ENCODE data around the gene NR6A1. TPM values are rescaled to one million over a fixed set of nuclear protein-coding genes. Genes with fewer than 3 reads are reported as not detected.

NR6A1 gene
- total and polyA plus RNA-seq, 9 donors: 0.41 to 0.93 (median 0.62) TPM

DNA sequence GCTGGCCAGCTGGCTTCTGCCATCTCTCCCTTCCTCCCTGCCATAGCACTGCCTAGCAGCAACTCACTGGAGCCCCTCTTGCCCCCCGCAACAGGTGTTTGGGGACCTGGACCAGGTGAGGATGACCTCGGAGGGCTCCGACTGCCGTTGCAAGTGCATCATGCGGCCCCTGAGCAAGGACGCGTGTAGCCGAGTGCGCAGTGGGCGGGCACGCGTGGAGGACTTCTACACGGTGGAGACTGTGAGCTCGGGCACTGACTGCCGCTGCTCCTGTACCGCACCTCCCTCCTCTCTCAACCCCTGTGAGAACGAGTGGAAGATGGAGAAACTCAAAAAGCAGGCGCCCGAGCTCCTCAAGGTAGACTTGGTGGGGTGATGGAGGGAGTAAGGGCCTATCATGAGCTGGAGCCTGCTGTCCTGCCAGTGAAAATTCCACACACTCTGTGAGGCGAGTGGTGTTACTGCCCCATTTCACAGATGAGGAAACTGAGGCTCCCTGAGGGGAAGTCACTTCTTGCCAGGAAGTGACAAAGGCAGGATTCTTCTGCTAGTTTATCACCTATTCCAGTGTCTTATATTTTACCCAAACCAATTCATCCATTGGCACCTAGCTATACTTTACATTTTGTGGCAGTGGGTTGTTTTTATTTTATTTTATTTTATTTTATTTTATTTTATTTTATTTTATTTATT, 15.9 kb upstream of the NR6A1 start:
- DNase-seq: no peak
- H3K9me3 ChIP-seq (replicated peaks; ENCODE audit: control insufficient read depth, low read depth, low read length): no peaks in the 10 kb centered on the region
- no peaks in the 10 kb centered on the region for H3K27me3 ChIP-seq (ENCODE audit: control insufficient read depth, insufficient read depth, low read length)
- no peak overlapping the region for H3K4me3 ChIP-seq (ENCODE audit: low read length)
- H3K36me3 ChIP-seq (ENCODE audit: control insufficient read depth, insufficient read depth, low read length): peaks cover 43% of the 10 kb centered on the region
- H3K4me1 ChIP-seq (ENCODE audit: control insufficient read depth, insufficient read depth, low read length): peaks cover 25% of the 10 kb centered on the region
- 96% methylated on average over 8 of the region's 20 CpGs for WGBS (ENCODE audit: insufficient coverage)
- H3K27ac ChIP-seq (ENCODE audit: low read length): no peak overlapping the region

DNA sequence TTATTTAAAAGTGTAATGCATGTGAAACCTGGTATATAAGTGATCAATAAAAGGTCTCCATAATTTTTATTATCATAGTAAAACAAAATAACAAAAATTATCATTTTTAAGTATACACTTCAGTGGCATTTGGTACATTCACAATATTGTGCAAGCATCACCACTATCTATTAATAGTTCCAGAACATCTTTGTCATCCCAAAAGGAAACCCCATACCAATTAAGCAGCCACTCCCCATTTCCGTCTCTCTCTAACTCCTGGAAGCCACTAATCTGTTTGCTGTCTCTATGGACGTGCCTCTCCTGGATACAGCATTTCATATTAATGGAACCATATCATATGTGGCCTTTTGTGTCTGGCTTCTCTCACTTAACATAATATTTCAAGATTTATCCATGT, 13.4 kb upstream of the NR6A1 start:
- peak; percentile 79 for DNase-seq
- peaks cover 38% of the 10 kb centered on the region for H3K4me1 ChIP-seq (ENCODE audit: control insufficient read depth, insufficient read depth, low read length)
- WGBS (ENCODE audit: insufficient coverage): 14% methylated on average over 1 of the region's 2 CpGs
- peak overlapping the region; percentile 47 for H3K27ac ChIP-seq (ENCODE audit: low read length)
- H3K36me3 ChIP-seq (ENCODE audit: control insufficient read depth, insufficient read depth, low read length): peaks cover 31% of the 10 kb centered on the region
- H3K4me3 ChIP-seq (ENCODE audit: low read length): no peak overlapping the region
- H3K27me3 ChIP-seq (ENCODE audit: control insufficient read depth, insufficient read depth, low read length): no peaks in the 10 kb centered on the region
- no peaks in the 10 kb centered on the region for H3K9me3 ChIP-seq (replicated peaks; ENCODE audit: control insufficient read depth, low read depth, low read length)

DNA sequence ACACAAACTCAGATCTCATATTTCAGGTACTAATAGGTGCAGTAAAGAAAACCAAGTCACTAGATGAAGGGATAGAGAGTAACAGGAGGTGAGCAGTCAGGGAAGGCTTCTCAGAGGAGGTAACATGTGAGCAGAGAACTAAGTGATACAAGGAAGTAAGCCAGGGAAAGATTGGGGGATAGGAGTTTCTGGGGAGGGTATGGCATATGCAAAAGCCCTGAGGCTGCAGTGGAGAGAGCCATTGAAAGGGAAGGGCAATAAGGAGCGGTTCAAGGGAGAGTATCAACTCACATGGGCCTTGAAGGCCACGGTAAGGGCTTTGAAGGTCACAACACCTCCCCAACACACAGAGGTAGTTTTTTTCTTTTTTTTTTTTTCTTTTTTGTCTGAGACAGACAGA, 12.7 kb upstream of the NR6A1 start:
- H3K27me3 ChIP-seq (ENCODE audit: control insufficient read depth, insufficient read depth, low read length): no peaks in the 10 kb centered on the region
- H3K9me3 ChIP-seq (replicated peaks; ENCODE audit: control insufficient read depth, low read depth, low read length): no peaks in the 10 kb centered on the region
- DNase-seq: no peak
- H3K4me3 ChIP-seq (ENCODE audit: low read length): no peak overlapping the region
- H3K27ac ChIP-seq (ENCODE audit: low read length): peak overlapping the region; percentile 71
- peaks cover 25% of the 10 kb centered on the region for H3K36me3 ChIP-seq (ENCODE audit: control insufficient read depth, insufficient read depth, low read length)
- WGBS (ENCODE audit: insufficient coverage): no CpG with 5 or more reads among the region's 2 CpGs
- peaks cover 44% of the 10 kb centered on the region for H3K4me1 ChIP-seq (ENCODE audit: control insufficient read depth, insufficient read depth, low read length)

DNA sequence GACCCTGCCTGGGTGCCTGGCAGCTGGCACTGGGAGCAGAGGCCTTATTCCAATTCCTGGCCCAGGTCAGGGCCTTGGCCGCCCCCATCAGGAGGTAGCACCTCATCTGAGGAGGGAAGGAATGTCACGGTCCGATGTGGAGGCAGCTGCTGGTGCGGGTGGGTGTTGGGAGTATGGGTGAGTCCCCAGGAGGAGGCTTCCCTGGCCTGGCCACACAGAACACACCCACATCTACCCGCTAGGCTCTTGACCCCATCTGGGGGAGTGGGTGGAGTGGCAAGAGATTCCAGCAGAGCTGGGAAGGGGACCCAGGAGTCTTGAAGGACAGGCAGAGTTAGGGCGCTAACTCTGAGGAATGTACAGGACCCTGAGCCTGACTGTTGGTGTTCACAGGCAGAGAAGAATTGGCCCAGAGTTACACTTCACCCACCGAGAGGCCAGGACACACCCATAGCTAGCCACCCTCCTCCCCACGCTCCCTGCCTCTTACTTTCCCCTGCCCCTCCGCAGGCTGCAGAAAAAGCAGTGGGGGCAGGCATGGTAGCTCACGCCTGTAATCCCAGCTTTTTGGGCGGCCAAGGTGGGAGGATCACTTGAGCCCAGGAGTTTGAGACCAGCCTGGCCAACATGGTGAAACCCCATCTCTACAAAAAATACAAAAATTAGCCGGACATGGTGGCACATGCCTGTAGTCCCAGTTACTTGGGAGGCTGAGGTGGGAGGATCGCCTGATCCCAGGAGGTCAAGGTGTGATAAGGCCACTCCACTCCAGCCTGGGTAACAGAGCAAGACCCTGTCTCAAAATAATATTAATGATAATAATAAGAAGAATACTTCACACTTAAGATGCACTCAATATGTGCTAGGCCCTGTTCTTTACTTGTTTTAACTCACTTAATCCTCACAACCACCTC, 11.8 kb upstream of the NR6A1 start:
- Histone ChIP-seq H3K9me3 (replicated peaks; ENCODE audit: control insufficient read depth, low read depth, low read length) (no peaks in the 10 kb centered on the region), H3K36me3 (ENCODE audit: control insufficient read depth, insufficient read depth, low read length) (peaks cover 19% of the 10 kb centered on the region), H3K27ac (ENCODE audit: low read length) (peak overlapping the region; percentile 69), H3K27me3 (ENCODE audit: control insufficient read depth, insufficient read depth, low read length) (no peaks in the 10 kb centered on the region), H3K4me1 (ENCODE audit: control insufficient read depth, insufficient read depth, low read length) (peaks cover 51% of the 10 kb centered on the region), H3K4me3 (ENCODE audit: low read length) (no peak overlapping the region)
- DNase-seq: no peak
- 51% methylated on average over 5 of the region's 13 CpGs for WGBS (ENCODE audit: insufficient coverage)

DNA sequence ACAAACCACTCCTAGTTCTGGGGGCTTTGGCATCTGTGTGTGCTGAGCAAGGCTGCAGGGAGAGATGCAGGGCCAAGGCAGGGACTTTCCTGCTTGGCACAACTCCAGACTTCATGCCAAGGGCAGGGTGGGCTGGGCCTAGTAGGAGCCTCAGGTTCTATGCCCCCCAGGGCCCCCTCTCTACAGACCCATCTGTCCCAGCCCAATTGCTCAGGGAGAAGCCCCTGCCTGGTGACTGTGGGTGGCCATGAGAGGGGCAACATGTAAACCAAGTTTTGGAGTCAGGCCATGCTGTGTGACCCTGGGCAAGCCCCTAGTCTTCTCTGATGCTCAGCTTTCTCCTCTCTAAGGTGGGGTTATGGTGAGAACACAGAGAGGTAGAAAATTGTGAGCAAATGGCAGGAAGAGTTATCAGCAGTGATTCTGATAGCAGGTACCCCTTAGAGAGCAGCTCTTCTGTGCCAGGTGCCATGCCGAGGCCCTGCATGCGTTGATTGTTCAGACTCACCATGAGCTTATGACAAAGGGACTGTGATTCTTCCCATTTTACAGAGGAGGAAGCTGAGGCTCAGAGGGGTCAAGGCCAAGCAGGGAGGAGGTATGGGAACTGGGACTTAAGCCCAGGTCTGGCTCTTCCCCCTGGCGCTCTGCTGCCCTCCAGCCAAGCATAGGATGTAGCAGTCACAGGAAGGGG, 11.0 kb upstream of the NR6A1 start:
- Histone ChIP-seq H3K27me3 (ENCODE audit: control insufficient read depth, insufficient read depth, low read length) (peaks cover 3% of the 10 kb centered on the region), H3K36me3 (ENCODE audit: control insufficient read depth, insufficient read depth, low read length) (peaks cover 12% of the 10 kb centered on the region), H3K4me1 (ENCODE audit: control insufficient read depth, insufficient read depth, low read length) (peaks cover 55% of the 10 kb centered on the region), H3K9me3 (replicated peaks; ENCODE audit: control insufficient read depth, low read depth, low read length) (no peaks in the 10 kb centered on the region), H3K27ac (ENCODE audit: low read length) (peak overlapping the region; percentile 69), H3K4me3 (ENCODE audit: low read length) (no peak overlapping the region)
- 88% methylated on average over 3 of the region's 3 CpGs for WGBS (ENCODE audit: insufficient coverage)
- DNase-seq: no peak

DNA sequence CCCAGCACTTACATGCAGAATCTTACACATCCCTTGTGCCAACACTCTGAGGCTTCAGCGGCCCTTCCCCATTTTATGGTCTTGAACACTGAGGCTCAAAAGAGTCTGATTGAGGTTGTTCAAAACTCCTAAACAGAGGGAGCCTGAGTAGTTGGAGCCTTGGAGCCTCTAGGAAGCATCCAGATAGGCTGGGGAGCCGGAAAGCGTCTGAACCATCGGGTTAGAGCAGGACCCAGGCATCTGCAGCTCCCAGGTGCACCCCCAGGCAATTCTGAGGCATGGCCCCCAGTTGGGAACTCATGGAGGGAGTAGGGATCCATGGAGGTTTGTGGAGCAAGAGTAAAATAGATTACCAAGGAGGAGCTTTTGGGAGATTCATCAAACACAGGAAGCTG, 9.6 kb upstream of the NR6A1 start:
- H3K4me3 ChIP-seq (ENCODE audit: low read length): no peak overlapping the region
- peaks cover 3% of the 10 kb centered on the region for H3K36me3 ChIP-seq (ENCODE audit: control insufficient read depth, insufficient read depth, low read length)
- no peak overlapping the region for H3K27ac ChIP-seq (ENCODE audit: low read length)
- no peaks in the 10 kb centered on the region for H3K9me3 ChIP-seq (replicated peaks; ENCODE audit: control insufficient read depth, low read depth, low read length)
- 80% methylated on average over 4 of the region's 4 CpGs for WGBS (ENCODE audit: insufficient coverage)
- DNase-seq: no peak
- peaks cover 65% of the 10 kb centered on the region for H3K4me1 ChIP-seq (ENCODE audit: control insufficient read depth, insufficient read depth, low read length)
- H3K27me3 ChIP-seq (ENCODE audit: control insufficient read depth, insufficient read depth, low read length): peaks cover 7% of the 10 kb centered on the region

DNA sequence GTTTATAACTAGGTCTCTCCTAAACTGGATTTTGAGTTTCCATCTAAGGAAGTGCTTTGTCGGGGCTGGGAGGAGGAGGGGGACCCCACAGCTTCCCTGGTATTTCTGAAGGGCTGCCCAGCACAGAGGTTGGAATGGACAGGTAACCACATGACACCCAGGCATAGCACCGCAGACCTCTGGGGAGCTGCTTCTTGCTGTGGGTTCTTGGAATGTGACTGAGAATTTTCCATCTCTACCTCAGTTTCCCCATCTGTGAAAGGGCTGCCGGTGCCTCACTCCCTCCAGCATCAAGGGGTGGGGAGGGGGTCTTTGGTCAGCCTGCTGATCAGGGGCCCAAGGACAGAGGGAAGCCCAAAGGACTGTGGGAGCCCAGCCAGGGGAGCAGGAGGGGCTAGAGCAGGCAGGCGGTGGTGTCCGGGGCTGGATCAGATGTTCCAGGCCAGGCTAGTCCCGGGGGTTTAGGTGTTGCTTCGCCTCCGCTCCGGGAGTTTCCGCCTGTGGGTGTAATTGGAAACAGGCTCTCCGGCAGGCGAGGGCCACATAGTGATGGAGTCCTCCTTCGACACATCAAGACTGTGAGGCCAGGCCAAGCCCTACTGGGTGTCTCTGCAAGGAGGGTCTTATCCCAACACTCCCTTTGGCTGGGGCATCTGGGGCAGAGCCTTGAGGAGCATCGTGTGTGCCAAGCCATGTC, 9.1 kb upstream of the NR6A1 start:
- DNase-seq: no peak
- no peaks in the 10 kb centered on the region for H3K9me3 ChIP-seq (replicated peaks; ENCODE audit: control insufficient read depth, low read depth, low read length)
- peak overlapping the region; percentile 78 for H3K27ac ChIP-seq (ENCODE audit: low read length)
- 18% methylated on average over 7 of the region's 14 CpGs for WGBS (ENCODE audit: insufficient coverage)
- H3K4me1 ChIP-seq (ENCODE audit: control insufficient read depth, insufficient read depth, low read length): peaks cover 65% of the 10 kb centered on the region
- peak overlapping the region; percentile 18 for H3K4me3 ChIP-seq (ENCODE audit: low read length)
- peaks cover 7% of the 10 kb centered on the region for H3K27me3 ChIP-seq (ENCODE audit: control insufficient read depth, insufficient read depth, low read length)
- peaks cover 2% of the 10 kb centered on the region for H3K36me3 ChIP-seq (ENCODE audit: control insufficient read depth, insufficient read depth, low read length)

DNA sequence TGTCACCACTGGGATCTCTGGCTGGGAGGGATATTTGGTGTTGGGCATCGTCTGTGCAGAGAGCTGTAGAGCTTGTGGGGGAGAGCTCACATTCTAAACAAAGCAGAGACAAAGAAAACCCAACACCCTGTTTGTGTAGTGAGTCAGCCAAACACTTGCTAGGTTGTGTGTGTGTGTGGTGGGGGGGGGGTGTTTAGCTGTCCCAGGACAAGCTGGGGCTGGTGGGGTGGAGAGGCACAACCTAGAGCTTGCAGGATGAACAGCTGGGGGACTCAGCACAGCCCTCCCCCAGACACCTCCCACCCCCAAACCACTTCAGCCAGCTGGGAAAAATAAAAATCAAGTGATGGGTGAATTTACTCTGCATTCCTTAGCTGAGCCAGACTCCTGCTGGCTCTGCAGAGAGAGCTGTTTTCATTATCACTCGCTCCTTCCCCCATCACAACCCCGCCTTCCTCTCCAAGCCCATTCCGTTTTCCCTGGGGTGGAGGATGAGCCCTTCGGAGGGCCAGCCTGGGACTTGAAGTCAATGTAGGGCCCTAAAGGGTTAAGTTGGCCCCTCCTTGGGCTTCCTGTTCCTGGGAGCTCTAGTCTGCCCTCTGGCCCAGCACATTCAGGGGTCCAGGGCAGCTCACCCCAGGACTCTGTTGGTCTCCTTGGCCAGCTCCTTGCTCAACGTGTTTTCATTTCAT, 8.4 kb upstream of the NR6A1 start:
- peaks cover 71% of the 10 kb centered on the region for H3K4me1 ChIP-seq (ENCODE audit: control insufficient read depth, insufficient read depth, low read length)
- H3K27me3 ChIP-seq (ENCODE audit: control insufficient read depth, insufficient read depth, low read length): peaks cover 7% of the 10 kb centered on the region
- no peaks in the 10 kb centered on the region for H3K9me3 ChIP-seq (replicated peaks; ENCODE audit: control insufficient read depth, low read depth, low read length)
- H3K4me3 ChIP-seq (ENCODE audit: low read length): peak overlapping the region; percentile 18
- WGBS (ENCODE audit: insufficient coverage): no CpG with 5 or more reads among the region's 6 CpGs
- H3K27ac ChIP-seq (ENCODE audit: low read length): peak overlapping the region; percentile 78
- DNase-seq: peak; percentile 84
- peaks cover 2% of the 10 kb centered on the region for H3K36me3 ChIP-seq (ENCODE audit: control insufficient read depth, insufficient read depth, low read length)

DNA sequence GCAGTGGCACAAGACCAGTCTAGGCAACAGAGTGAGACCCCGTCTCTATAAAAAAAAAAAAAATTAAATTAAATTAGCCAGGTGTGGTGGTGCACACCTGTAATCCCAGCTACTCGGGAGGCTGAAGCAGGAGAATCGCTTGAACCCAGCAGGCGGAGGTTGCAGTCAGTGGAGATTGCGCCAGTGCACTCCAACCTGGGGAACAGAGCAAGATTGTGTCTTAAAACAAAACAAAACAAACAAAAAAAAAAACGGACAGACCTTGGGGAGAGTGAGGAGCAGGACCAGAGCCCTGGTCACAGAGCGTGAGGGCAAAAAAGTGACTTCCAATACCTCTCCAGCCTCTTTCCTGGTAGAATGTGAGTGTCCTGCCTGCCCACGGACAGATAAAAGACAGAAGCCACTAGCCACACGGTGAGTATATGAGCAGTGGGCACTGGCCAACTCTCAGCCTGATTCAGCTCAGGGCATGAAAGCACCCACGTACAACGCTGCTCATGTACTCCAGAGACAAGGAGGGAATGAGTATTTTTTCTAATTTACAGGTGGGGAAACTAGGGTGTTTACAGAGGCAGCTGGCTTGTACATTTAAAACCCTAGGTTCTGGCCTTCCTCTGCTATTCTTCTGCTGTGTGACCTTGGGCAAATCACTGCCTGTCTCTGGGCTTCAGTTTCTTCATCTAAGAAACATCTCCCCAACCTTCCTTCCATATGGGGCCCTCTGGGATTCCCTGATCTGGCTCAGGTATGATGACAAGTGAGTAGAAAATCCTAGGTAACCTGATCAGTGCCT, 7.7 kb upstream of the NR6A1 start:
- WGBS (ENCODE audit: insufficient coverage): 80% methylated on average over 4 of the region's 11 CpGs
- H3K27ac ChIP-seq (ENCODE audit: low read length): peak overlapping the region; percentile 78
- peaks cover 70% of the 10 kb centered on the region for H3K4me1 ChIP-seq (ENCODE audit: control insufficient read depth, insufficient read depth, low read length)
- peaks cover 7% of the 10 kb centered on the region for H3K27me3 ChIP-seq (ENCODE audit: control insufficient read depth, insufficient read depth, low read length)
- H3K4me3 ChIP-seq (ENCODE audit: low read length): peak overlapping the region; percentile 78
- no peak for DNase-seq
- peaks cover 2% of the 10 kb centered on the region for H3K36me3 ChIP-seq (ENCODE audit: control insufficient read depth, insufficient read depth, low read length)
- H3K9me3 ChIP-seq (replicated peaks; ENCODE audit: control insufficient read depth, low read depth, low read length): no peaks in the 10 kb centered on the region
